SK-N-SH (cell line): ENCODE results near the gene ZNF296.

Experiments used
- CHD2 ChIP-seq: fragments of 150-350 bp; IDR thresholded peaks from 2 replicates; pipeline ENCODE4 v1.6.1; 2018; ENCODE audit warnings: low read length; ENCODE audit not compliant: partially characterized antibody
- CTCF ChIP-seq: fragments of 200-600 bp; sonication (generic); IDR thresholded peaks from 2 replicates; pipeline ENCODE4 v1.6.1; 2017; ENCODE audit warnings: antibody characterized with exemption, mild to moderate bottlenecking, moderate library complexity
- EP300 ChIP-seq, 2 experiments: IDR thresholded peaks; 2 replicates each; pipeline versions ENCODE4 v1.4.0 to v1.6.1; 2012; ENCODE audit warnings: borderline replicate concordance in 1 of 2, low read depth in 1 of 2, low read length in 1 of 2
- EZH2phosphoT487 ChIP-seq: fragments of 200-600 bp; sonication (generic); IDR thresholded peaks from 2 replicates; pipeline ENCODE4 v1.6.1; 2017; ENCODE audit warnings: low read depth, mixed run types, mild to moderate bottlenecking, antibody characterized with exemption, moderate library complexity, borderline replicate concordance
- FOXM1 ChIP-seq: IDR thresholded peaks from 2 replicates; pipeline ENCODE4 v1.4.0; 2012; ENCODE audit warnings: low read depth, mild to moderate bottlenecking
- GABPA ChIP-seq: IDR thresholded peaks from 2 replicates; pipeline ENCODE4 v1.4.0; 2012; ENCODE audit warnings: low read depth, mild to moderate bottlenecking
- MAX ChIP-seq: IDR thresholded peaks from 2 replicates; pipeline ENCODE4 v1.4.0; 2012; ENCODE audit warnings: low read depth
- MXI1 ChIP-seq: IDR thresholded peaks from 2 replicates; pipeline ENCODE4 v1.6.1; 2012; ENCODE audit warnings: mild to moderate bottlenecking, low read depth, low read length, improper control_type of control experiment
- PBX3 ChIP-seq: IDR thresholded peaks from 2 replicates; pipeline ENCODE4; 2012
- POLR2AphosphoS5 ChIP-seq: IDR thresholded peaks from 2 replicates; pipeline ENCODE4 v1.6.1; 2012; ENCODE audit warnings: low read depth, low read length
- REST ChIP-seq: IDR thresholded peaks from 2 replicates; pipeline ENCODE4 v1.6.1; 2012; ENCODE audit warnings: mild to moderate bottlenecking, low read depth, low read length, moderate library complexity
- RXRA ChIP-seq: IDR thresholded peaks from 2 replicates; pipeline ENCODE4 v1.4.0; 2012; ENCODE audit warnings: low read depth, mild to moderate bottlenecking, borderline replicate concordance
- USF2 ChIP-seq: fragments of 150-350 bp; IDR thresholded peaks from 2 replicates; pipeline ENCODE4 v1.6.1; 2017; ENCODE audit warnings: antibody characterized with exemption, low read length, low read depth, borderline replicate concordance
- YY1 ChIP-seq: IDR thresholded peaks from 2 replicates; pipeline ENCODE4 v1.4.0; 2012; ENCODE audit warnings: low read depth, mild to moderate bottlenecking

- no peak for TF ChIP-seq CTCF
- no peak for TF ChIP-seq PBX3
- TF ChIP-seq RXRA: no peak
- no peak for TF ChIP-seq MXI1
- no peak for TF ChIP-seq YY1
- no peak for TF ChIP-seq MAX
- TF ChIP-seq POLR2AphosphoS5: no peak
- TF ChIP-seq CHD2: no peak
- TF ChIP-seq EZH2phosphoT487: no peak
- TF ChIP-seq REST: no peak
- no peak for TF ChIP-seq FOXM1
- TF ChIP-seq EP300 (IDR thresholded peaks at IDR 0.05; ENCODE audit: borderline replicate concordance in 1 of 2, low read depth in 1 of 2, low read length in 1 of 2): no peak
- TF ChIP-seq GABPA: no peak
- no peak for TF ChIP-seq USF2
Measured at GRCh38 chr19:45068041-45068440, 8.2 kb downstream of the ZNF296 start.
